Gastroesophageal sphincter (tissue), 3 donors: ENCODE results near the gene TLL1.

Experiments used
- CTCF ChIP-seq, 4 experiments: fragments of 200-600 bp in 2 of 4; fragments of 450-650 bp in 2 of 4; sonication (generic) in 1 of 4; IDR thresholded peaks; one replicate each; pipeline ENCODE4 v1.5.1; 2017 to 2019; ENCODE audit warnings: antibody characterized with exemption in 4 of 4, mild to moderate bottlenecking in 2 of 4, moderate library complexity in 2 of 4
- POLR2A ChIP-seq, 2 donors: fragments of 450-650 bp; IDR thresholded peaks; one replicate each; pipeline ENCODE4 v1.6.1; 2017; ENCODE audit warnings: antibody characterized with exemption in 2 of 2, mild to moderate bottlenecking in 2 of 2, moderate library complexity in 1 of 2
- POLR2AphosphoS5 ChIP-seq: sonication (generic); formaldehyde crosslinking; IDR thresholded peaks from one replicate; pipeline ENCODE4 v1.6.1; 2017; ENCODE audit warnings: antibody characterized with exemption

GRCh38 chr4:166146806-166147540 lies 273.9 kb downstream of the TLL1 start:
- TF ChIP-seq POLR2AphosphoS5 (no peak), CTCF (IDR thresholded peaks at IDR 0.05) (no peak), POLR2A (IDR thresholded peaks at IDR 0.05) (no peak)
